GM23338 (cell line): ENCODE data around the gene ONECUT1.

ENCODE experiments used
- CTCF ChIP-seq, 2 experiments: fragments of 200-600 bp in 1 of 2; sonication (generic) in 1 of 2; conservative IDR thresholded peaks; 2 replicates each; pipeline versions ENCODE4 v1.5.1 to v1.6.1; 2016 to 2017; ENCODE audit warnings: antibody characterized with exemption in 2 of 2, low read depth in 2 of 2, mild to moderate bottlenecking in 2 of 2, moderate library complexity in 1 of 2
- EZH2phosphoT487 ChIP-seq: fragments of 200-600 bp; sonication (generic); IDR thresholded peaks from one replicate; pipeline ENCODE4 v1.8.1; 2018; ENCODE audit warnings: antibody characterized with exemption; ENCODE audit not compliant: unreplicated experiment
- REST ChIP-seq: IDR thresholded peaks from one replicate; pipeline ENCODE4 v1.6.1; 2018; ENCODE audit warnings: antibody characterized with exemption; ENCODE audit not compliant: unreplicated experiment

GRCh38 chr15:52801748-52802085 is 11.6 kb upstream of the ONECUT1 start:
- TF ChIP-seq EZH2phosphoT487 = no peak
- no peak for TF ChIP-seq REST
- TF ChIP-seq CTCF (conservative IDR thresholded peaks at IDR 0.05; ENCODE audit: low read depth in 2 of 2) = no peak
